ENCODE data around the gene STOM.

STOM gene

DNA sequence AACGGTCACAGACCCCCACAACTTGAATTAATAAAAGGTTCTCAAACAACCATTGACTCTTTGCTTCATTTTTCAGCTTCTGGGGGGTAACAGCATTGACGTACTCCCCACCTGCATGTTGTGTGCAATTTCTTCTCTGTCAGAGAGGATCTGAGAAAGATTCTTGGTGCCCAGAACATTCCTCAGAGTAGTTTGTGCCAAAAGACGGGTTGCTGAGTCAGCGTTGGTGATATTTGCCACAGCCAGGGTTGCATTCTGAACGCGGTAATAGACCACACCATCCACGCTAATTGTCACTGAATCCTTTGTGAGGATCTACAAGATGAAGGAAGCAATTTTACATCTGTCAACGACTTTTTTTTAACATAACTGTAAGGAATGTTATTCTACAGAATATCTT, 21.0 kb downstream of the STOM start:
- DNase-seq (ENCODE audit: low spot score) = no peak

DNA sequence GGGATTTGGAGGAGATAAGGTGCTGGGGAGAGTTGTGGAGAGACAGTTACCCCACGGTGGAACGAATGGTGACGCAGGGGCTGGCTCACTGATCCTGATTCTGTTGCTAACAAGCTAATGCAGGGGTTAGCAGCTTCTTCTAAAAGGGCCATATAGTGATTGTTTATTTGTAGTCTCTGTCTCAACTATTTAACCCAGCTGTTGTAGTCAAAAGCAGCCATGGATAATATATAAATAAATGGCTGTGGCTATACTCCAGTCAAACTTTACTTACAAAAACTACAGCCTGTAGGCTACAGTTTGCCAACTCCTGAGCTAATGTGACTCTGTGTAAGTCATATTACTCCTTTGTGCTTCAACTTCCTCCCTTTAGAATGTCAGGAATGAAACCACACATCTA, 21.8 kb downstream of the STOM start:
- no peak for DNase-seq (ENCODE audit: low spot score)

DNA sequence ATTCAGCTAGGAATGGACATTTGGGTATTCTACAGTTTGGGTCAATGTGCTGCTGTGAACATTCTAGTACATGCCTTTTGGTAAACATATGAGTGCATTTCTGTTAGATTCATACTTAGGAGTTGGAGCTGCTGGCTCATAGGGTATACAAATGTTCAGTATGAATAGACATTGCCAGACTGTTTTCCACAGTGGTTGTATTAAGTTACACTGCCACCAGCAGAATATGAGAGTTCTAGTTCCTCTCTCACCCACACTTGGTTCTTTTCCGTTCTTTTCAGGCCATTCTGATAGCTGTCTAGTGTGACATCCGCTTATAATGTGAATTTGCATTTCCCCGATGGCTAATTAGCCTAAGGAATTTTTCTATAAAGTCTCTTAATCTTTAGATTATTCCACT, 25.0 kb downstream of the STOM start:
- DNase-seq (ENCODE audit: low spot score) = no peak

DNA sequence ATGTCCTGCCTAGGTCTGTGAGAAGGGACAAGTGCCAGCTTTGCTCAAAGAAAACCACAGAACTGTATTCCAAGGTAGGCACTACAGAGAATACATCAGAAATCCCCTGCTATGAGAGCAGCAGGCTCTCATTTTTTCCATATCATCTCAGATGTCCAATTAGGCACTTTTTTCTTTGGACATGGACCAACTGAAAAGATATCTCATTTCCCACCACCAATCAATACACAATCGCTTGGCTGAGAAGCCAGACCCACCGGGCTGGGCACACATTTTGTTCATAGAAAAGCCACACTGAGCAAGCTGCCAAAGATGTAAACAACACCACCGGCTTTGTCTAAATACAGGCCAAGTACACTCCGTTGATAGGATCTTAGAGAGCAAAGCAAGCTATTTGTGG, 25.9 kb downstream of the STOM start:
- DNase-seq (ENCODE audit: low spot score) = no peak

DNA sequence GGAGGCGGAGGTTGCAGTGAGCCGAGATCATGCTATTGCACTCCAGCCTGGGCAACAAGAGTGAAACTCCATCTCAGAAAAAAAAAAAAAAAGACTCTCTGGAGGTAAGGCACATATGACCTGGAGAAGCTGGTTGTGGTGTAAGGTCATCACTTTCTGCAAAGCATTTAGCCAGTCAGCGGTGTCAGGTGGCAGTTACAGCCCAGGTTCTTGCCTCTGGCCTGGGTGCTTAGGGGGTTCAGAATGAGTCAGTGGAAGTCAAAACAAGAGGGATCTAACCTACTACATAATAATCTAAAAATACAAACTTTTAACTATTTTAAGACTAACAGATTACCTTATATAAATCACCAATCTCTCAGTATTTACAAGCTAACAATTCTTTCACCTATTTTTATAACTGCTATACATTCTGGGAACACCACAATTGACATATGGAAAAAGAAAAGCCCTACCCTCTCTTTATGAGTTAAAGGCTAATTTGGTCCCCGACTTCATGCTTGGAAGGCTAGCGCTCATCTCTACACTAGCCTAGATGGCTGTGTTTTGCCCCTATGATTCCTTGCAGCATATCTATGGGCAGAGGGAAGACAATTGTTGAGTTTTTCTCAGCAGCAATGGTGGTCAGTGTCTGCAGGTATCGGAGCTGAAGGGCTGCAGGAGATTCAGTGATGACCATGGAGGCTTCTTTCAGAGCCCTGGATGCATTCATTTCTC, 29.2 kb downstream of the STOM start:
- DNase-seq (ENCODE audit: low spot score) = no peak

DNA sequence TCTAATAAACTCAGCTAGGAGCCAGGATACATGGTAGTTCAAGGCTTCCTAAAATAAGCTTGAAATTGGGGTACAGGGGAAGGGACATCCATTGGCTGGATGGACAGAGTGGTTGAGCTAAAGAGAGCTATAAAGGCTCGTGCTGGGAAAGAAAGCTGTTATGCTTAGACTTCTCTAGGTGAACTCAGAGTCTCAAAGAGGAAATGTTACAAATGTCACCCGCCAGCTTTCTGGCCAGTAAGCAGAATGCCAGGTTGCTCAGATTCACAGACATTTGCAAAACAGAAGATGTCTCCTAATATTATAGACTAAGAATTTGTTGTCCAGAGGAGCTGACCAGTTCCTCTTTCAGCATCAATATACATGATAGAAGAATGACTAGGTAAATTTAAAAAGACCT, 30.6 kb downstream of the STOM start:
- no peak for DNase-seq (ENCODE audit: low spot score)

DNA sequence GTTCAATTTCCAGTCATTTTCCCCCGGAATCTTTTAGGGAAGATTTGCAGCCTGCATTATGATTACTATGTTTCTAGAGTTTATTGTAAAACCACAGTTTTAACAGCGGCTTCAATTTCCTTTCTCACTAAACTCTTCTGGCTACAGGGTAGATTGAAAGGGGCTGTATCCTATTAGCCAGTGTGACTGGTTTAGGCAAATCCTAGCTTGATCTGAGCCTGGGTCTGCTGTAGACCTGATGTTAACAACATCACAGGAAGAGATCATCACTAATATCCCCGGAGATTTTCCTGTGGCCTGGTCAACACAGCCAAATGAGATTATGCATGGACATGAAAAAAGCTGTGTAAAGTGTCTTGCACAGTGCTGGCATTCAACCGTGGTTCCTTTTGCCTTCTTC, 33.4 kb downstream of the STOM start:
- no peak for DNase-seq (ENCODE audit: low spot score)

DNA sequence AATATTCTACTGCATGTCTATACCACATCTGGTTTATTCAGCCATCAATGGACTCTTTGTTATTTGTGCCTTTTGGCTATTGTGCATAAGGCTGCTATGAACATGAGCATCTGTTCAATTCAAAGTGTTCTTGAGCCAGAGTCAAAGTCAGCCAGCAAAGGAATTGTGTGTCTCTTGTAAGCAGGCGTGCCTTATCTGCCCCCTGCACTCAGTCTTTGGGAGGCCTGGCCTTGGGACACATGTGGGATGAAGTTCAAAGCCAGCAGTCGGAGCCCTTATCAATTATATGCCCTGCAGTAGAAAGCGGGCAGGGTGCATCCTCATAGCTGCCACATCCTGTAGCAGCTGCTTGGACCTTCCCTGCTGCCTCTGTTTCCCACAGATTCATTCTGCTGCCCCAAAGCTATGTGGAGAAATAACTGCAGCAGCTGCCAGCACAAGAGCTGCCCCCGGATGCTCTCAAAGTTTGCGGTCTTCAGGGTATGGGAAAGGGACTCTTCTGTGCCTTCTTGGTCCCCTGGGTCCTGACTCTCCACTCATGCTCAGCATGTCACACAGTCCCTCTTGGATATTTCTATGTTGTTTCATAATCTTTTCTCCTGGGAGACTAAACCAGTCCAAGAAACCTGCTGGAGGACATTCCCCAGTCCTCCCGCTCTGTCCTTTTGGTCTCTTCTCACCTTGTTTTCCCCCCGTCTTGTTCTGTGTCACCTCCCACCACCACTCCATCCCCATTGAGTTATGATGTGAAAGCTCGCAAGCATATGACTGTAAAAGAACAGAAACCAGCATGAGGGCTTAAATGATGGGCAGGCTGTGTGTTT, 35.9 kb downstream of the STOM start:
- no peak for DNase-seq (ENCODE audit: low spot score)

DNA sequence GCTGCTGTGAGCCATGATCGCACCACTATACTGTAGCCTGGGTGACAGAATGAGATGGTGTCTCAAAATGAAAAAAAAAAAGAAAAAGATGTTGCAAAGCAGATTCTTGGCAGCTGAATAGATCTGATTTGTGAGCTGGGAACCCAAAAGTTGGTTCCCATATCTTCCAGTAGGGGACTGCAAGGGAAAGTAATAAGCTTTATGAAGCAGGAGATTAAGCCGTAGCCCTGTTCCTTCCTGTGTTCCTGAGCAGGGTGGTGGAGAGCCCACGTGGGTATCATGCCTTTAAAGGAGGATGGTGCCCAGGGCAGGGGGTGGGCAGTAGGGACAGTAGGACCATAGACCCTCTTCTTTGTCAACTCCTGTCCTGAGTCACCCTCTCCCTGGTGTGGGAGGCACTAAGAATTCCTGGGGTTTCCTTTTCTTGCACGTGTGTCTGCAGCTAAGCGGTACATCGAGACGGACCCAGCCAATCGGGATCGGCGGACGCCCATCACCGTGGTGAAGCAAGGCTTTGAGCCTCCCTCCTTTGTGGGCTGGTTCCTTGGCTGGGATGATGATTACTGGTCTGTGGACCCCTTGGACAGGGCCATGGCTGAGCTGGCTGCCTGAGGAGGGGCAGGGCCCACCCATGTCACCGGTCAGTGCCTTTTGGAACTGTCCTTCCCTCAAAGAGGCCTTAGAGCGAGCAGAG, 37.9 kb downstream of the STOM start:
- no peak for DNase-seq (ENCODE audit: low spot score)

DNA sequence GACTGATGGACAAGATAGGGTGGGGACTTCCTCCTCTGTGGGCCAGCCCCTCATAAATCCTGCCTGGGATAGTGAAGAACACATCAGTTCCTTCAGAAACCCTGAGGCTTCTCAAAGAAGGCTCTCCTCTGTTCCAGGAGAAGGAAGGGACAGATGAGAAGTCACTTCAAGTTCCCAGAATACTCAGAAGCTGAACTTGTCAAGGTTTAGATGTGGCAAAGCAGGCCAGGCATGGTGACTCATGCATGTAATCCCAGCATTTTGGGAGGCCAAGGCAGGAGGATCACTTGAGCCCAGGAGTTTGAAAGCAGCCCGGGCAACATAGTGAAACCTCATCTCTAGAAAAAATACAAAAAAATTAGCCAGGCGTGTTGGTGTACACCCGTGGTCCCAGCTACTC, 38.5 kb downstream of the STOM start:
- no peak for DNase-seq (ENCODE audit: low spot score)

DNA sequence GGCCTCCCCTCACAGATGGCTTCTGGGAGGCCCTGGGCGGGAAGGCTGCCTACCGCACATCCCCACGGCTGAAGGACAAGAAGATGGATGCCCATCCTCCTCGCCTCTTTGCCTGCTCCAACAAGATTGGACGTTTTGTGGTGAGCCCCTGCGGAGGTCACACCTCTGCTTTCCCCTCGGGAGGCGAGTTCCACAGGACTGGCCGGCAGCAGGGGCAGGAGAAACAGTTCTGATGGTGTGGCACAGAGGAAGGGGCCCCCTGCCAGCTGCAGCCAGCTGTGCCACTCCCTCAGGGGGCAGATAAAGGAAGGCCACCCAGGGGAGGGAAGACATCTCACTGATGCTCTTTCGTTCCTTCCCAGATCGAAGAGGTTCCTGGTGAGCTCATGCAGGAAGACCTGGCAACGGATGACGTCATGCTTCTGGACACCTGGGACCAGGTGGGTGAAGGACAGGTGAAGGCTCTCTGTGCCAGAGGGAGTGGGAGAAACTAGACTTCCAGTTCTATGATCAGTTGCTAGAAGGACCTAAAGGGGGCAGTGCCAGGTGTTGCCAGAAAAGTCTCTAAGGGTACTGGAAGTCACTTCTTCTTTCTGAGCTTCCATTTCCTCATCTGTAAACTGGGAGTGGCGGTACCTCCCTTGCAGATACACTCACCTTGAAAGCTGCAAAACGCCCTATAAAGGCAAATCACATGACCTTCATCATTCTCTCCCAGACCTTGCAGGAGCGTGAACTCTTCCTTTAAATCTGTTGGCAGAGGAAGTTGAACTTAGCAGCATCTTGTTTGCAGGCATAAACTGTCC, 41.0 kb downstream of the STOM start:
- no peak for DNase-seq (ENCODE audit: low spot score)

DNA sequence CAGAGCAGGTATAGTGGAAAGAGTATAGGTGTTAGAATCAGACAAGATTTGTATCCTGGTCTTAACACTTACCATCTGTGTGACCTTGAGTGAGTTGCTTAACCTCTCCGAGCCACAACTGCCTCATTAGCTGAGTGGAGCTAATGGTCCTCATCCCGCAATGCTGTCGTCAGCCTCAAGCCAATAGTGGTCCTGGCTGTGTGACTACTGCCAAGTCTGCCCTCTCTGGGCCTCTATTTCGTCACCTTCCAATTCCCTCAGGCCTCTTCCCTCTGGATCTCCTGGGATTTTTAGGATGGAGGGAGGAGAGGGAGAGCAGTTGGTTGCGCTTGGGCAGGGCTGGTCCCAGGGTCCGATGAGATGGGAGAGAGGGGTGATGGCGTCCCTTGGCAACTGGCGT, 41.6 kb downstream of the STOM start:
- no peak for DNase-seq (ENCODE audit: low spot score)

DNA sequence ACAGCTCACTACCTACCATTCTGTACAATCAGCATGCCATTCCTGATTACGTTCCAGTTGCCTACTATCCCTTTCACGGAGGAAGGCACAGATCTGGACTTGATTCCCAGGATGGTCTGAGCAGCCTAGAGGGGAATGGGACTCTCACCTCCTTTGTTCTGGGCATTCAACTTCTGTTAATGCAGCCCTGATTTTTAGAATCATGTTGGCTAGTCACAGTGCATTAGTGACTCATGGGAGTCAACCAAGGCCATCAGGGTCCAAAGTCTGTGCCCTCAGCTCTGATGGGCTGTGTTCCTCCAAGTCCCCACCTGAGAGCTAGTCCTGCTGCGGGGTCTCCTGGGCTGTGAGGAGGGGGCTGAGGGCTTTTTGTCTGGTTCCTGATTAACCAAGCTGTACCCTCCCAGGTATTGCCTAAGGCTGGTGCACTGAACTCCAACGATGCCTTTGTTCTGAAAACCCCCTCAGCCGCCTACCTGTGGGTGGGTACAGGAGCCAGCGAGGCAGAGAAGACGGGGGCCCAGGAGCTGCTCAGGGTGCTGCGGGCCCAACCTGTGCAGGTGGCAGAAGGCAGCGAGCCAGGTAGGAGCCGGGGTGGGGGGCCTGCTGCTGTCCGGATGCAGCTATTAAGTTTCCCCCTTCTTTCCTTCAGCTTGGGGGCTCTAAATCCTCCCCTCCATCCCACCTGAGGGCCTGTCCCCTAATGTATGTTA, 43.0 kb downstream of the STOM start:
- DNase-seq (ENCODE audit: low spot score) = no peak

DNA sequence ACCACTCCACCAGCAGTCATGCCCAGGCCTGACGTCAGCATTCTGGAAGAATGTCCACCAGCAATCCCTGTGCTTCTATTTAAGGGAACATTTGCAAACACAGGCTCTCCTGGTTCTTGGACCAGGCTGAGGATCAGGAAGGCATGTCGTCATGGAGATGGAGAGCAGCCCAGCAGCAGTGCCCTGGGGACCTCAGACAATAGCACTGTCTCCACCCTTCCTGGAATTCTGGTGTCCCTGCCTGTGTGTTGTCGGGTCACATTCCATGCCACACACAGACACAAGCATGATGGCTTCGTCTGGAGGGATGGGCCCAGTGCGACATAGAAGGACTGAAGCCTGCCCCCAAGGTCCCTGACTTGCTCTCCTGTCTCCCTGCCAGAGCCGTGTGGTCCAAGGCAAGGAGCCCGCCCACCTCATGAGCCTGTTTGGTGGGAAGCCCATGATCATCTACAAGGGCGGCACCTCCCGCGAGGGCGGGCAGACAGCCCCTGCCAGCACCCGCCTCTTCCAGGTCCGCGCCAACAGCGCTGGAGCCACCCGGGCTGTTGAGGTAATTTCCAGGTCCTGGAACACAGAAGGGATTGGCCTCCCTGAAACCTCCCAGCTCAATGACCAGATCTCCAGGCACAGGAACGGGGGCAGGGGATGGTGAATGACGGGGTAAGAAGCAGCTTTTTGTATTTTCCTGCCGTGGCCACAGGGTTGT, 43.8 kb downstream of the STOM start:
- peak; percentile 54 for DNase-seq (ENCODE audit: low spot score)

DNA sequence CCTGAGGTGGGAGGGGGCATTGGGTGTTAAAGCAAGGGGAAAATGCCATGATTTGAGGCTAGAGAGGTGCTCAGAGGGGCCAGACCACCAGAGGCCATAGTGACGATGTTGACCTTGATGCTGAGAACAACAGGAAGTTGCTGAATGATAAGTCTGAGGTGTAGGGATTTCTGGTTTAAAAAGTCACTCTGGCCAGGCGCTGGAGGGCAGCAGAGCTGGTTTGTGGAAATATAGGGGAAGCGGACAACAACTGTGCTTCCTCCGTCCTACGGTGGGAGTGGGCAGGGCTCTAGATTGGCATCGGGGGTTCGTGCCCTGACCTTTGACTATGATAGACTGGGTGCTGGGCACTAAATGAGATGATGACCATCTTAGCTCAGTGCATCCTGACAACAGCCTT, 44.7 kb downstream of the STOM start:
- no peak for DNase-seq (ENCODE audit: low spot score)

DNA sequence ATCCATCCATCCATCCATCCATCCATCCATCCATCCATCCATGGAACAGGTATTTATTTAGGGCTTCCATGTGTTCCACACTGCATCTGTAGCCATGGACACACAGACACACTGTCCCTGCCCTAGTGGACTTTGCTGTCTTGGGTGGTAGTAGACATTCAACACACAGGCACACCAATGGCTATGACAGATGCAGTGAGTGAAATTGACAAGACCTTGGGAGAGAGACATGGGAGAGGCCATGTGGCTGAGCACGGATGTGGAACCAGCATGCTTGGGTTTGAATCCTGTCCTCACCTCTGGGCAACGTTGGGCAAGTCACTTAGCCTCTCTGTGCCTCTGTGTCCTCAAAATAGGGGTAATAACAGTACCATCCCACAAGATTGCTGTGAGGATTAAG, 45.3 kb downstream of the STOM start:
- no peak for DNase-seq (ENCODE audit: low spot score)

DNA sequence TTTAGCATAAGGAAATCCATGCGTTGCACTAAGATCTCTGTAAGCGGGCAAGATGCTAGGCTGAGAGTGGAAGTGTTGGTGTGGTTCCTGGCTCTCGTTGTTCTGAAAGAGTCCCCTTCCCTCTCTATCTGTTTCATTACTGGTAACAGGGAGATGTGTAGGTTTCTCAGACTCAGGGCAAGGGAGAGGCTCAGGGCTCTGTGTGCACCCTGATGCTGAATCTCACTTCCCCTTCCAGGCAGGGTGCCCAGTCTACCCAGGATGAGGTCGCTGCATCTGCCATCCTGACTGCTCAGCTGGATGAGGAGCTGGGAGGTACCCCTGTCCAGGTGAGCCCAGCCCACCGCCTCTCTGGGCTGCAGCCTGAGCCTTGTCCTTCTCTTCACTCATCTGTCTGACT, 45.7 kb downstream of the STOM start:
- no peak for DNase-seq (ENCODE audit: low spot score)

DNA sequence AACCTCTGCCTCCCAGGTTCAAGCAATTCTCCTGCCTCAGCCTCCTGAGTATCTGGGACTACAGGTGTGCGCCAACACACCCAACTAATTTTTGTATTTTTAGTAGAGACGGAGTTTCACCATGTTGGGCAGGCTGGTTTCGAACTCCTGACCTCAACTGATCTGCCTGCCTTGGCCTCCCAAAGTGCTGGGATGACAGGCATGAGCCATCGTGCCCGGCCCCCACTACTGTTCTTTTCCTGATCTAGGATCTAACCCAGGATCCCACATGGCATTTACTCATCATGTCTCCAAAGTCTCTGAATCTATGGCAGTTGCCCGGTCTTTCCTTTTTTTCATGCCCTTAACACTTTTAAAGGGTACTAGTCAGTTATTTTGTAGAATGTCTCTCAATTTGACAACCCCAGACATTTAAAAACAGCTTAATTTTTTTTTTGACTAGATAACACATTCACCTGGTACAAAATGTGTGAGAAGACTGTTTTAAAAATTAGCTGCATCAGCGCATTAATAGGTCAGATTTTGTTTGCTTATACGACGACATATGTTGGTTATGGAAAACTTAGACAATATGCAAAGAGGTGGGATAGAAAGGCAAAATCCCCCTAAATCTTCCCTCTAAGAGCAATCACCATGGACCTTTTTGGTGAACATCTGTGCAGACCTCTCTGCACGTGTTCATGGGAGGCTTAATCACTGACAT, 46.5 kb downstream of the STOM start:
- no peak for DNase-seq (ENCODE audit: low spot score)

DNA sequence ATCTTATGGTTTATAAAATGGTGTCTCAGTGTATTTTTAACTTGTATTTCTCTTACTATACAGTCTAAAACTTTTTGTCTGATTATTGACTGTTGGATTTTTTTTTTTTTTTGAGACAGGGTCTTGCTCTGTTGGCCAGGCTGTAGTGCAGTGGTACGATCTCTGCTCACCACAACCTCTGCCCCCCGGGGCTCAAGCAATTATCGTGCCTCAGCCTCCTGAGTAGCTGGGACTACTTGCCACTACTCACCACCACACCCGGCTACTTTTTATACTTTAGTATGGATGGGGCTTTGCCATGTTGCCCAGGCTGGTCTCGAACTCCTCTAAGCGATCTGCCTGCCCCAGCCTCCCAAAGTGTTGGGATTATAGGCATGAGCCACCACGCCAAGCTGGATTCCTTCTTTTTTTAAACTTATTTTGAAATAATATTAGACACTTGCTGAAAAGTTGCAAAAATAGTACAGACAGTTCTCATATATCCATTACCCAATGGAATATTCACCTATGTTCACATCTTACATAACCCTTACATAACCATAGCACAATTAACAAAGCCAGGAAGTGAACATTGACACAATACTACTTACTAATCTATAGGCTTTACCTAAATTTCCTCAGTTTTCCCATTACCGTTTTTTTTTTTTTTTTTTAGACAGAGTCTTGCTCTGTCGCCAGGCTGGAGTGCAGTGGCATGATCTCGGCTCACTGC, 47.2 kb downstream of the STOM start:
- DNase-seq (ENCODE audit: low spot score) = no peak

Data from putamen (tissue), 1 donor.